Testis (tissue), 3 donors: ENCODE data around the gene GARRE1. TPM values are rescaled to one million over a fixed set of nuclear protein-coding genes. Genes with fewer than 3 reads are reported as not detected.

Experiments
- DNase-seq: peaks from one replicate; pipeline ENCODE4 v3.0.0-alpha.2; 2019
- H3K27ac ChIP-seq, 2 donors: fragments of 200-600 bp; sonication (generic); one replicate each; pipeline ENCODE4 v1.5.1; 2019
- H3K27me3 ChIP-seq: fragments of 200-600 bp; sonication (generic); one replicate; pipeline ENCODE4 v1.5.1; 2019
- H3K36me3 ChIP-seq: fragments of 200-600 bp; sonication (generic); one replicate; pipeline ENCODE4 v1.5.1; 2017; ENCODE audit warnings: low read depth; ENCODE audit errors: missing control alignments
- H3K4me1 ChIP-seq: fragments of 200-600 bp; sonication (generic); one replicate; pipeline ENCODE4 v1.5.1; 2019
- H3K4me3 ChIP-seq, 2 donors: fragments of 200-600 bp; sonication (generic); one replicate each; pipeline ENCODE4 v1.5.1; 2017 to 2019
- H3K9me3 ChIP-seq: fragments of 200-600 bp; sonication (generic); one replicate; pipeline ENCODE4 v1.5.1; 2017
- CTCF ChIP-seq, 3 experiments: fragments of 450-650 bp in 2 of 3; fragments of 200-600 bp in 1 of 3; sonication (generic) in 1 of 3; IDR thresholded peaks; one replicate each; pipeline ENCODE4 v1.5.1; 2016 to 2019; ENCODE audit warnings: antibody characterized with exemption in 3 of 3, mild to moderate bottlenecking in 2 of 3, moderate library complexity in 1 of 3
- POLR2A ChIP-seq: fragments of 450-650 bp; IDR thresholded peaks from one replicate; pipeline ENCODE4 v1.6.1; 2017; ENCODE audit warnings: antibody characterized with exemption, mild to moderate bottlenecking, moderate library complexity
- WGBS, 2 donors: methylation state at CpG; one replicate each; pipeline ENCODE4 v1.1.5; 2018; 5-methylcytosine and 5-hydroxymethylcytosine counted together
- intact Hi-C: fragments of 100-400 bp; cut with DNase I; formaldehyde crosslinking; loops from one replicate; pipeline ENCODE4 v1.15.1; 2023; ENCODE audit warnings: low total_unique reads
- polyA plus RNA-seq: library from polyadenylated mRNA; stranded (reverse); fragments of 350-450 nt; fragmentation: Illumina TruSeq; extraction: RNeasy Lipid Tissue Mini Kit (QIAGEN cat#74804); gene quantifications from one replicate; pipeline ENCODE4 v1.2.3, GENCODE V29; 2014; ENCODE audit warnings: low read depth, low replicate concordance; ENCODE audit not compliant: insufficient read depth
- total RNA-seq, 2 donors: library from RNA; depleted of rRNA; stranded (reverse); fragments of >200 nt; gene quantifications; one replicate each; pipeline ENCODE4 v1.2.3, GENCODE V29; 2016

GARRE1 gene
- total and polyA plus RNA-seq, 3 donors from 2014 or later: 21.1 to 38.4 (median 33.7) TPM

- WGBS, 2 donors: 92 to 98% methylated on average over 2 of the region's 2 CpGs
- no peak for DNase-seq
- intact Hi-C loops: no loop called here
- H3K36me3 ChIP-seq: no peaks in the 10 kb centered on the region
- no peaks in the 10 kb centered on the region for H3K9me3 ChIP-seq
- H3K4me3 ChIP-seq: no peak overlapping the region
- H3K4me1 ChIP-seq: no peaks in the 10 kb centered on the region
- no peaks in the 10 kb centered on the region for H3K27me3 ChIP-seq
- TF ChIP-seq POLR2A (no peak), CTCF (IDR thresholded peaks at IDR 0.05) (no peak)
- H3K27ac ChIP-seq: no peak overlapping the region
Measured at GRCh38 chr19:34291235-34291634, 36.9 kb downstream of the GARRE1 start.

GRCh38 chr19:34295103-34295502 lies 40.7 kb downstream of the GARRE1 start:
- Histone ChIP-seq H3K9me3 (no peaks in the 10 kb centered on the region), H3K27ac (no peak overlapping the region), H3K4me1 (no peaks in the 10 kb centered on the region), H3K27me3 (no peaks in the 10 kb centered on the region), H3K4me3 (no peak overlapping the region), H3K36me3 (no peaks in the 10 kb centered on the region)
- DNase-seq: no peak
- TF ChIP-seq CTCF (IDR thresholded peaks at IDR 0.05): no peak
- no peak for TF ChIP-seq POLR2A
- intact Hi-C loops: no loop called here

DNA sequence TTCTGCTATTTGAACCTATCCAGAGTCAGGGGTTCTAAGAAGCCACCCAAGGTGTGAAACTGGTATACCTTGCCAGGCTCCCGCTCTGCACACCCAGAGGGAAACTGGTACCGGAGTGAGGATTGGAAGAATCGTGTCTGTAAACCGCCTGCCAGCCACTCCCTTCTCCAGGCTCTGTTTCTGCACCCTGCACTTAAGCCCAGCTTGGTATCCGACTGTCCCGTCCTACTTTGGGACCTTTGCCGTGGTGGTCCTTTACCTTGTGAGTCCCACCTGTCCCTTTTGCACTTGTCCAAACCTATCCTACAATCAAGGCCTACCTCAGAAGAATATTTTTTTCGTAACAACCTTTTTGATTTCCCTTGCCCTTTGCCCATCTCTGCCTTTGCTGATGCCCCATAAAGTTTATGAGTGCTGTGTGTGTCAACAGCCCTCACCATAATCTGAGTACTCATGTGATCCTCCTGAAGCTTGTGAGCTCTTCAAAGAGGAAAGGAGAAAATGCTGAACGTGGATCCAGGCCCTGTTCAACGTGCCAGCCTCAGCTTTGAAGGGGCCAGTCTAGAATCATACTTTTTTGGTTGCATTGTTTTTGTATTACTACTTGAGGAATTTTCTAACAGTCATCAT lies 44.7 kb downstream of the GARRE1 start:
- no peak overlapping the region for H3K4me3 ChIP-seq
- intact Hi-C loops: no loop called here
- no peaks in the 10 kb centered on the region for H3K27me3 ChIP-seq
- no peaks in the 10 kb centered on the region for H3K4me1 ChIP-seq
- H3K9me3 ChIP-seq: no peaks in the 10 kb centered on the region
- no peak for TF ChIP-seq POLR2A
- TF ChIP-seq CTCF (IDR thresholded peaks at IDR 0.05): no peak
- H3K27ac ChIP-seq: no peak overlapping the region
- no peak for DNase-seq
- 91 to 94% methylated on average over 10 of the region's 10 CpGs for WGBS, 2 donors
- no peaks in the 10 kb centered on the region for H3K36me3 ChIP-seq

GRCh38 chr19:34299576-34299975 lies 45.2 kb downstream of the GARRE1 start:
- no peak overlapping the region for H3K27ac ChIP-seq
- DNase-seq: no peak
- no peaks in the 10 kb centered on the region for H3K36me3 ChIP-seq
- intact Hi-C loops: no loop called here
- no peaks in the 10 kb centered on the region for H3K27me3 ChIP-seq
- TF ChIP-seq POLR2A: no peak
- no peak for TF ChIP-seq CTCF (IDR thresholded peaks at IDR 0.05)
- no peak overlapping the region for H3K4me3 ChIP-seq
- no peaks in the 10 kb centered on the region for H3K4me1 ChIP-seq
- H3K9me3 ChIP-seq: no peaks in the 10 kb centered on the region
- 79 to 86% methylated on average over 5 of the region's 5 CpGs for WGBS, 2 donors

GRCh38 chr19:34300380-34300779 lies 46.0 kb downstream of the GARRE1 start:
- intact Hi-C loops: no loop called here
- TF ChIP-seq CTCF (IDR thresholded peaks at IDR 0.05) (no peak), POLR2A (no peak)
- H3K4me3 ChIP-seq: no peak overlapping the region
- H3K36me3 ChIP-seq: no peaks in the 10 kb centered on the region
- DNase-seq: no peak
- no peaks in the 10 kb centered on the region for H3K4me1 ChIP-seq
- H3K27ac ChIP-seq: no peak overlapping the region
- H3K9me3 ChIP-seq: no peaks in the 10 kb centered on the region
- WGBS, 2 donors: 96% methylated on average over 10 to 13 of the region's 13 CpGs
- no peaks in the 10 kb centered on the region for H3K27me3 ChIP-seq
